Liver (tissue), 3 donors: ENCODE data around the gene NOL4L.

Source experiments
- CTCF ChIP-seq: fragments of 150-350 bp; IDR thresholded peaks from 2 replicates; pipeline ENCODE4 v1.5.1; 2017; ENCODE audit warnings: improper control_type of control experiment, low read depth, low read length; ENCODE audit not compliant: missing input control
- FOXA1 ChIP-seq: IDR thresholded peaks from 2 replicates; pipeline ENCODE4 v1.6.1; 2016; ENCODE audit warnings: antibody characterized with exemption
- JUND ChIP-seq, 2 donors: IDR thresholded peaks; 2 replicates each; pipeline ENCODE4 v1.6.1; 2016; ENCODE audit warnings: antibody characterized with exemption in 2 of 2
- RAD21 ChIP-seq, 2 donors: IDR thresholded peaks; 2 replicates each; pipeline ENCODE4 v1.6.1; 2016; ENCODE audit warnings: antibody characterized with exemption in 2 of 2, mild to moderate bottlenecking in 2 of 2
- TF ChIP-seq, protein P1 (sequence below): IDR thresholded peaks from 2 replicates; pipeline ENCODE4 v1.6.1; 2016; ENCODE audit warnings: antibody characterized with exemption, mild to moderate bottlenecking
- TF ChIP-seq, protein P2 (sequence below): IDR thresholded peaks from 2 replicates; pipeline ENCODE4 v1.6.1; 2016; ENCODE audit warnings: antibody characterized with exemption
- TF ChIP-seq, protein P3 (sequence below): IDR thresholded peaks from 2 replicates; pipeline ENCODE4 v1.6.1; 2016; ENCODE audit warnings: antibody characterized with exemption
- donor health status: healthy.
- donor health status: healthy.

GRCh38 chr20:32432277-32432676 is 152.9 kb downstream of the NOL4L start:
- TF ChIP-seq CTCF (no peak), RAD21 (IDR thresholded peaks at IDR 0.05) (no peak), JUND (IDR thresholded peaks at IDR 0.05) (no peak), FOXA1 (no peak)
- TF ChIP-seq, protein P1, sequence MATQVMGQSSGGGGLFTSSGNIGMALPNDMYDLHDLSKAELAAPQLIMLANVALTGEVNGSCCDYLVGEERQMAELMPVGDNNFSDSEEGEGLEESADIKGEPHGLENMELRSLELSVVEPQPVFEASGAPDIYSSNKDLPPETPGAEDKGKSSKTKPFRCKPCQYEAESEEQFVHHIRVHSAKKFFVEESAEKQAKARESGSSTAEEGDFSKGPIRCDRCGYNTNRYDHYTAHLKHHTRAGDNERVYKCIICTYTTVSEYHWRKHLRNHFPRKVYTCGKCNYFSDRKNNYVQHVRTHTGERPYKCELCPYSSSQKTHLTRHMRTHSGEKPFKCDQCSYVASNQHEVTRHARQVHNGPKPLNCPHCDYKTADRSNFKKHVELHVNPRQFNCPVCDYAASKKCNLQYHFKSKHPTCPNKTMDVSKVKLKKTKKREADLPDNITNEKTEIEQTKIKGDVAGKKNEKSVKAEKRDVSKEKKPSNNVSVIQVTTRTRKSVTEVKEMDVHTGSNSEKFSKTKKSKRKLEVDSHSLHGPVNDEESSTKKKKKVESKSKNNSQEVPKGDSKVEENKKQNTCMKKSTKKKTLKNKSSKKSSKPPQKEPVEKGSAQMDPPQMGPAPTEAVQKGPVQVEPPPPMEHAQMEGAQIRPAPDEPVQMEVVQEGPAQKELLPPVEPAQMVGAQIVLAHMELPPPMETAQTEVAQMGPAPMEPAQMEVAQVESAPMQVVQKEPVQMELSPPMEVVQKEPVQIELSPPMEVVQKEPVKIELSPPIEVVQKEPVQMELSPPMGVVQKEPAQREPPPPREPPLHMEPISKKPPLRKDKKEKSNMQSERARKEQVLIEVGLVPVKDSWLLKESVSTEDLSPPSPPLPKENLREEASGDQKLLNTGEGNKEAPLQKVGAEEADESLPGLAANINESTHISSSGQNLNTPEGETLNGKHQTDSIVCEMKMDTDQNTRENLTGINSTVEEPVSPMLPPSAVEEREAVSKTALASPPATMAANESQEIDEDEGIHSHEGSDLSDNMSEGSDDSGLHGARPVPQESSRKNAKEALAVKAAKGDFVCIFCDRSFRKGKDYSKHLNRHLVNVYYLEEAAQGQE, result no peak
- TF ChIP-seq, protein P2, sequence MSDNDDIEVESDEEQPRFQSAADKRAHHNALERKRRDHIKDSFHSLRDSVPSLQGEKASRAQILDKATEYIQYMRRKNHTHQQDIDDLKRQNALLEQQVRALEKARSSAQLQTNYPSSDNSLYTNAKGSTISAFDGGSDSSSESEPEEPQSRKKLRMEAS, result no peak
- TF ChIP-seq, protein P3, sequence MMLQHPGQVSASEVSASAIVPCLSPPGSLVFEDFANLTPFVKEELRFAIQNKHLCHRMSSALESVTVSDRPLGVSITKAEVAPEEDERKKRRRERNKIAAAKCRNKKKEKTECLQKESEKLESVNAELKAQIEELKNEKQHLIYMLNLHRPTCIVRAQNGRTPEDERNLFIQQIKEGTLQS, result no peak
